K562 (cell line): Measurements from ENCODE around the gene ITGB2. TPM values are rescaled to one million over a fixed set of nuclear protein-coding genes. Genes with fewer than 3 reads are reported as not detected.

Experiments
- DLX4 ChIP-seq: fragments of 250-450 bp; sonication (Bioruptor Pico); IDR thresholded peaks from 2 replicates; pipeline ENCODE4 v1.6.1; 2021; ENCODE audit warnings: mild to moderate bottlenecking
- HDAC6 ChIP-seq: IDR thresholded peaks from 2 replicates; pipeline ENCODE4 v1.6.1; 2012; ENCODE audit warnings: low read depth, mild to moderate bottlenecking, control low read depth, inconsistent platforms, low read length, moderate library complexity
- POLR2AphosphoS2 ChIP-seq: IDR thresholded peaks from 2 replicates; pipeline ENCODE4 v1.6.1; 2012; ENCODE audit warnings: low read length, improper control_type of control experiment
- POLR2B ChIP-seq: fragments of 450-650 bp; IDR thresholded peaks from 2 replicates; pipeline ENCODE4 v1.6.1; 2018; ENCODE audit warnings: low read depth; ENCODE audit not compliant: partially characterized antibody
- TBL1XR1 ChIP-seq, 2 experiments: IDR thresholded peaks; 2 replicates each; pipeline ENCODE4 v1.6.1; 2012; ENCODE audit warnings: improper control_type of control experiment in 2 of 2, low read length in 2 of 2, mild to moderate bottlenecking in 1 of 2
- TEAD4 ChIP-seq, 2 experiments: sonication (generic) in 1 of 2; formaldehyde crosslinking in 1 of 2; IDR thresholded peaks; 2 replicates each; pipeline versions ENCODE4 v1.6.1 to v1.8.0; 2012 to 2022; ENCODE audit warnings: borderline replicate concordance in 1 of 2, inconsistent platforms in 1 of 2, low read length in 1 of 2, mild to moderate bottlenecking in 1 of 2, missing genetic modification reagents in 1 of 2
- ZNF224 ChIP-seq: sonication (generic); formaldehyde crosslinking; IDR thresholded peaks from 2 replicates; pipeline ENCODE4 v1.8.0; 2022; ENCODE audit warnings: mild to moderate bottlenecking, missing genetic modification reagents
- ZNF518B ChIP-seq: fragments of 250-450 bp; sonication (Bioruptor Pico); IDR thresholded peaks from 2 replicates; pipeline ENCODE4 v1.5.0; 2021; ENCODE audit warnings: mild to moderate bottlenecking, moderate library complexity
- polyA plus RNA-seq, 8 experiments: library from polyadenylated mRNA; depleted of rRNA in 4 of 8; stranded (reverse) in 5 of 8; unstranded in 3 of 8; fragments of >200 nt; fragmentation: Nextera tagmentation in 2 of 8; fragmentation: Illumina TruSeq in 1 of 8; extraction: Ambion mirVana in 2 of 8; extraction: Trizol in 1 of 8; gene quantifications; 2 replicates each; pipeline versions ENCODE4 v1.2.1 to v1.2.3, GENCODE V29; 2011 to 2014; ENCODE audit warnings: inconsistent platforms in 1 of 8, missing spikeins in 1 of 8
- total RNA-seq, 7 experiments: library from RNA; depleted of rRNA in 6 of 7; stranded (reverse); fragments of >200 nt in 6 of 7; fragmentation: Illumina TruSeq in 2 of 7; extraction: Trizol in 2 of 7; gene quantifications; 2 replicates each; pipeline versions ENCODE4 v1.2.1 to v1.2.3, GENCODE V29; 2011 to 2021; ENCODE audit warnings: low replicate concordance in 1 of 7
- TF ChIP-seq, protein P1 (sequence below): fragments of 250-450 bp; sonication (Bioruptor Pico); IDR thresholded peaks from 2 replicates; pipeline ENCODE4 v1.5.0; 2020; ENCODE audit warnings: mild to moderate bottlenecking, borderline replicate concordance
- TF ChIP-seq, protein P2 (sequence below), 2 experiments: fragments of 450-650 bp; formaldehyde crosslinking in 1 of 2; IDR thresholded peaks; 2 replicates each; pipeline versions ENCODE4 v1.4.0 to v1.6.1; 2014 to 2020; ENCODE audit warnings: mild to moderate bottlenecking in 2 of 2, borderline replicate concordance in 1 of 2, low read depth in 1 of 2

The ITGB2 gene
- total and polyA plus RNA-seq, 9 of the 15 experiments (the other 6 are each of a cell fraction or from before 2014, with no cell fraction given), result 0.07 to 1.3 (median 0.51) TPM; not detected in 2

DNA sequence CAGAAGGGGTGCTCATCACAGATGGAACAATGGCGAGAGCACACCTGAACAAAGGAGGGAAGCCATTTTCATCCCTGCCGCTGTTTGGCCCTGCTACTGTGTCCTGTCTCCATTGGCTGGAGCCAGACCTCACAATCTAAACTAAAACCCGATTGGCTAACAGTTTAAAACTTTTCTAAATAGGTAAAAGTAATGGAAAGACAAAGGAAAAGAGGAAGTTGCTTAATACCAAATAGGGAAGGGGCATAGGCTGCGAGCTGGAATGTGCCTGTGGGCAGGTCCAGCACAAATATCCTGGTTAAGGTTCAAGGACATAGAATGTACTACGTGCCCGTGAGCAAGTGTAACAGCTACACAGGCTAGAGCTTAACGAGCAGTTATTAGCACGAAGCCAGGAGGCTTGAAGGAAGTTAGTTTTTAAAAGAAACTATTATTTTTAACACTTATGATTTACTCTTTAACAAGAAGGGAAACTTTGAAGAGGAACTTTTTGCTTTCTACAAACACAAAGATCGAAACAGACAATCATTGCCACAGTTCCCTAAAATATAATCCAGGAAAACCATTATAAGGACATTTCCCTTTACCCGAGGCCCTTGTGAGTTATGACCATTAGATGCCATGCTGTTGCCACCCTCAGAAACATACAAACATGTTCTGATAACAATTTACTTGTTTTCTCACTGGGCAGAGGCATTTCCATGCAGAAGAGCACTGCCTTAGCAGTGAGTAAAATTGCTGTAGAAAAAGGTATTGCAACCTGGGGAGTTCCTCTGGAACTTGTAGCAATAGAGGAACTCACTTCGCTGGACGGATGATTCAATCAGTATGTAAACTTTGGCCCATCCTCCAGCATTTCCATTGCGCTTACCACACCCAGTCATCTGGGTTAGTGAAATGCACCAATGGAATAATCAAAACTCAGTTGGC is 42.4 kb downstream of the ITGB2 start (continued):
- TF ChIP-seq, protein P1, sequence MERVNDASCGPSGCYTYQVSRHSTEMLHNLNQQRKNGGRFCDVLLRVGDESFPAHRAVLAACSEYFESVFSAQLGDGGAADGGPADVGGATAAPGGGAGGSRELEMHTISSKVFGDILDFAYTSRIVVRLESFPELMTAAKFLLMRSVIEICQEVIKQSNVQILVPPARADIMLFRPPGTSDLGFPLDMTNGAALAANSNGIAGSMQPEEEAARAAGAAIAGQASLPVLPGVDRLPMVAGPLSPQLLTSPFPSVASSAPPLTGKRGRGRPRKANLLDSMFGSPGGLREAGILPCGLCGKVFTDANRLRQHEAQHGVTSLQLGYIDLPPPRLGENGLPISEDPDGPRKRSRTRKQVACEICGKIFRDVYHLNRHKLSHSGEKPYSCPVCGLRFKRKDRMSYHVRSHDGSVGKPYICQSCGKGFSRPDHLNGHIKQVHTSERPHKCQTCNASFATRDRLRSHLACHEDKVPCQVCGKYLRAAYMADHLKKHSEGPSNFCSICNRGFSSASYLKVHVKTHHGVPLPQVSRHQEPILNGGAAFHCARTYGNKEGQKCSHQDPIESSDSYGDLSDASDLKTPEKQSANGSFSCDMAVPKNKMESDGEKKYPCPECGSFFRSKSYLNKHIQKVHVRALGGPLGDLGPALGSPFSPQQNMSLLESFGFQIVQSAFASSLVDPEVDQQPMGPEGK (CRISPR knock-in tag), result no peak
- TF ChIP-seq TBL1XR1 (IDR thresholded peaks at IDR 0.05; ENCODE audit: low read length in 2 of 2) (peak in 1 of 2 experiments; percentile 20; a peak in 1 of 4 replicates), TEAD4 (IDR thresholded peaks at IDR 0.05; ENCODE audit: low read length) (peak; percentile 36; the same call in 1 of the 2 replicates), TEAD4 (CRISPR knock-in tag; IDR thresholded peaks at IDR 0.05; ENCODE audit: borderline replicate concordance) (no peak), HDAC6 (no peak), POLR2B (peak; percentile 61), DLX4 (CRISPR knock-in tag) (no peak), ZNF518B (CRISPR knock-in tag) (no peak), ZNF224 (CRISPR knock-in tag) (no peak), POLR2AphosphoS2 (no peak)
- TF ChIP-seq, protein P2, sequence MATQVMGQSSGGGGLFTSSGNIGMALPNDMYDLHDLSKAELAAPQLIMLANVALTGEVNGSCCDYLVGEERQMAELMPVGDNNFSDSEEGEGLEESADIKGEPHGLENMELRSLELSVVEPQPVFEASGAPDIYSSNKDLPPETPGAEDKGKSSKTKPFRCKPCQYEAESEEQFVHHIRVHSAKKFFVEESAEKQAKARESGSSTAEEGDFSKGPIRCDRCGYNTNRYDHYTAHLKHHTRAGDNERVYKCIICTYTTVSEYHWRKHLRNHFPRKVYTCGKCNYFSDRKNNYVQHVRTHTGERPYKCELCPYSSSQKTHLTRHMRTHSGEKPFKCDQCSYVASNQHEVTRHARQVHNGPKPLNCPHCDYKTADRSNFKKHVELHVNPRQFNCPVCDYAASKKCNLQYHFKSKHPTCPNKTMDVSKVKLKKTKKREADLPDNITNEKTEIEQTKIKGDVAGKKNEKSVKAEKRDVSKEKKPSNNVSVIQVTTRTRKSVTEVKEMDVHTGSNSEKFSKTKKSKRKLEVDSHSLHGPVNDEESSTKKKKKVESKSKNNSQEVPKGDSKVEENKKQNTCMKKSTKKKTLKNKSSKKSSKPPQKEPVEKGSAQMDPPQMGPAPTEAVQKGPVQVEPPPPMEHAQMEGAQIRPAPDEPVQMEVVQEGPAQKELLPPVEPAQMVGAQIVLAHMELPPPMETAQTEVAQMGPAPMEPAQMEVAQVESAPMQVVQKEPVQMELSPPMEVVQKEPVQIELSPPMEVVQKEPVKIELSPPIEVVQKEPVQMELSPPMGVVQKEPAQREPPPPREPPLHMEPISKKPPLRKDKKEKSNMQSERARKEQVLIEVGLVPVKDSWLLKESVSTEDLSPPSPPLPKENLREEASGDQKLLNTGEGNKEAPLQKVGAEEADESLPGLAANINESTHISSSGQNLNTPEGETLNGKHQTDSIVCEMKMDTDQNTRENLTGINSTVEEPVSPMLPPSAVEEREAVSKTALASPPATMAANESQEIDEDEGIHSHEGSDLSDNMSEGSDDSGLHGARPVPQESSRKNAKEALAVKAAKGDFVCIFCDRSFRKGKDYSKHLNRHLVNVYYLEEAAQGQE (IDR thresholded peaks at IDR 0.05; ENCODE audit: borderline replicate concordance), result peak; percentile 17; the same call in 1 of the 2 replicates
- TF ChIP-seq, protein P2 (CRISPR knock-in tag; IDR thresholded peaks at IDR 0.05; ENCODE audit: low read depth), result 0 out of 2 replicates have a peak, but pooled peaks have one; percentile 30
